PC-9 (cell line): Measurements from ENCODE around the gene BSCL2.
"Not testable (repeated sequence)": the region's sequence is repeated elsewhere in the genome, so short reads cannot be mapped to it uniquely, and the experiment has no call there.

Source experiments
- EZH2 ChIP-seq: fragments of 200-600 bp; sonication (generic); IDR thresholded peaks from 2 replicates; pipeline ENCODE4 v1.8.0; 2017; ENCODE audit warnings: antibody characterized with exemption, low read depth
- TF ChIP-seq, protein P1 (sequence below): fragments of 200-600 bp; sonication (generic); conservative IDR thresholded peaks from 2 replicates; pipeline ENCODE4 v1.6.1; 2017; ENCODE audit warnings: mixed run types, antibody characterized with exemption, mild to moderate bottlenecking, moderate library complexity

DNA sequence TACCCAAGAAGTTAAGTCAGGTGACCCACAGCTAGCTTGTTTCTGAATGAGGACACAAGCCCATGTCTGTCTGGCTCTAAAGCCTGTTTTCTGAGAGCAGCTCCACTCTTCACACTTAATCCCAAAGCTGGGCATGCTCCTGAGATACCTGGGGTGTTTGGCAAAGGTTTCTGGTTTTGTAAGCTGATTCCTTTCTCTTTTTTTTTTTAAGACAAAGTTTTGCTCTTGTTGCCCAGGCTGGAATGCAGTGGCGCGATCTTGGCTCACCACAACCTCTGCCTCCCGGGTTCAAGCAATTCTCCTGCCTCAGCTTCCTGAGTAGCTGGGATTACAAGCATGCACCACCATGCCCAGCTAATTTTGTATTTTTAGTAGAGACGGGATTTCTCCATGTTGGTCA lies 13.6 kb downstream of the BSCL2 start:
- TF ChIP-seq, protein P1, sequence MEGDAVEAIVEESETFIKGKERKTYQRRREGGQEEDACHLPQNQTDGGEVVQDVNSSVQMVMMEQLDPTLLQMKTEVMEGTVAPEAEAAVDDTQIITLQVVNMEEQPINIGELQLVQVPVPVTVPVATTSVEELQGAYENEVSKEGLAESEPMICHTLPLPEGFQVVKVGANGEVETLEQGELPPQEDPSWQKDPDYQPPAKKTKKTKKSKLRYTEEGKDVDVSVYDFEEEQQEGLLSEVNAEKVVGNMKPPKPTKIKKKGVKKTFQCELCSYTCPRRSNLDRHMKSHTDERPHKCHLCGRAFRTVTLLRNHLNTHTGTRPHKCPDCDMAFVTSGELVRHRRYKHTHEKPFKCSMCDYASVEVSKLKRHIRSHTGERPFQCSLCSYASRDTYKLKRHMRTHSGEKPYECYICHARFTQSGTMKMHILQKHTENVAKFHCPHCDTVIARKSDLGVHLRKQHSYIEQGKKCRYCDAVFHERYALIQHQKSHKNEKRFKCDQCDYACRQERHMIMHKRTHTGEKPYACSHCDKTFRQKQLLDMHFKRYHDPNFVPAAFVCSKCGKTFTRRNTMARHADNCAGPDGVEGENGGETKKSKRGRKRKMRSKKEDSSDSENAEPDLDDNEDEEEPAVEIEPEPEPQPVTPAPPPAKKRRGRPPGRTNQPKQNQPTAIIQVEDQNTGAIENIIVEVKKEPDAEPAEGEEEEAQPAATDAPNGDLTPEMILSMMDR = not testable (repeated sequence)
- TF ChIP-seq EZH2 = not testable (repeated sequence)
